H54 (cell line): Measurements from ENCODE around the gene TMX1.

ENCODE experiments used
- DNase-seq: peaks from one replicate; pipeline ENCODE4 v3.0.0; 2011; ENCODE audit warnings: low spot score, mixed read lengths; ENCODE audit not compliant: insufficient read length
- FAIRE-seq: peaks from 3 replicates; lab custom pipeline; 2011; peaks lifted over from hg19 to GRCh38; lab: Jason Lieb, UNC
- POLR2A ChIP-seq: IDR thresholded peaks from 2 replicates; pipeline ENCODE4 v1.6.1; 2011; ENCODE audit warnings: low read depth, mild to moderate bottlenecking, low read length

The TMX1 gene

DNA sequence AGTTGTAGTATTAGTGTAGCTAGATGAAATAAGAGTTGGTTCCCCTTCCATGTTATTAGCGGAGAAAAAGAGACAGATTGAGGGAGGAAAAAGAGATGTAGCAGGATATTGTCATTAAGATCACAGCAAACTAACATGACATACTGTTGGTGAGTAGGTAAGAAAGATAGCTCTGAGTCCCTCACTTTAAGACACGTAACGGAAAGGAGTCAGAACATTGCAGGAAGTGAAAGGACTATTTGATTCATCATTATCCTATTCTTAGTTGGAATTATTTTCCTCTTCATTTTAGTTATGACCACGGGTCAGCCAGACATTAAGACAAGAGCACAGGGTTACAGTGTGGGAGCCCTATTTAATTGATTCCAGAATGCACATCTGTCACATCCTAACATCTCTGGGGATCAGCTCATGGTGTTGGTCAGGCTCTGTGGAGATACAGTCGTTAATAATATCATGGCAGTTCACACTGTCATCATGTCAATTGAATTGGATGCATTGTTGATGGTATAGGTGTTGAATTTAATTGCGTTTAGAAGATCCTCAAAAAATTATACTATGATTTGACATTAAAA lies 55.0 kb downstream of the TMX1 start:
- FAIRE-seq (no peak), DNase-seq (no peak)
- no peak for TF ChIP-seq POLR2A

DNA sequence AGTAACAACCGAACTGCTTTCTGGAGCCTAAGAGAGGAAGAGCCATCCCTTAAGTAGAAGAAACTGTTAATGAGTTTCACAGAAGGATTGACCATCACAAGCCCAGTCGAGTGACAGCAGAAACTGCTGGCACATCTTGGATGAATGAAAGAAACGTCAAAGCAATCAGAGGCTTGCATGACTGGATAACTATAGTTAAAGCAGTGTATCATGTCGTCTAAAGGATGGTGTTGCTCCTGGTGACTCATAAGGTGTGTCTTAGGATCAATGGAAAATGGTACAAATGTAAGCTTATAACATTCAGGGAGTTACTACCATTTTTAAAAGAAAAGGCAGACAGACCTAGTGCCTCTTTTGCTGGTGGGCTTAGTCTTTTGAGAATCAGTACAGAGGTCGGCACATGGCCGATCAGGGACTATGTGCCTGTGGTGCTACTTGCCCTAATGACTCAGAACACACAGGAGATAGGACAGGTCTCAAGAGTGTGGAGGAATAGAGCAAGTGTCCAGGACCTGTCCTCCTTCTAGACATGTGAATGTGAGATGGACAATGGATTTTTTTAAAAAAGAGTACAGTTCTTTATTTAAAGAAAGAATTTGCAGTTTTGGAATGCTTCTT lies 55.7 kb downstream of the TMX1 start:
- DNase-seq (no peak), FAIRE-seq (no peak)
- TF ChIP-seq POLR2A, result no peak

DNA sequence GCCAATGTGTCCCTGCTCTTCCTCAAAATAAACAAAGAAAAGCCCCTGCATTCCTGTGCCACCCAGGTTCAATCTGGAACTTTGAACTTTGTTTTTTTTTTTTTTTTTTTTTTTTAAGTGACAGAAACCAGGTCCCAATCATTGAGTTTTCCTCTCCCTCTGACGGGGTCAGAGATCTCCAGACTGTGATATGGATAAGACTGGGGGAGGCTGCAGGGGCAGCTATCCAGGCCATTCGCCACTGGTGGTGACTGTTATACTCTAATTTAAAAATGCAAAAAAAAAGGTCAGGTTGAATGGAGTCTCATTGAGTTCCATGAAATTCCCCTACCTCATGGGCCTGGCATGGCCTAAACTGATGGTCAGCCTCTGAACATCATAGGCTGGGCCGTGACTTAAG lies 57.0 kb downstream of the TMX1 start:
- DNase-seq (no peak), FAIRE-seq (no peak)
- TF ChIP-seq POLR2A, result no peak

DNA sequence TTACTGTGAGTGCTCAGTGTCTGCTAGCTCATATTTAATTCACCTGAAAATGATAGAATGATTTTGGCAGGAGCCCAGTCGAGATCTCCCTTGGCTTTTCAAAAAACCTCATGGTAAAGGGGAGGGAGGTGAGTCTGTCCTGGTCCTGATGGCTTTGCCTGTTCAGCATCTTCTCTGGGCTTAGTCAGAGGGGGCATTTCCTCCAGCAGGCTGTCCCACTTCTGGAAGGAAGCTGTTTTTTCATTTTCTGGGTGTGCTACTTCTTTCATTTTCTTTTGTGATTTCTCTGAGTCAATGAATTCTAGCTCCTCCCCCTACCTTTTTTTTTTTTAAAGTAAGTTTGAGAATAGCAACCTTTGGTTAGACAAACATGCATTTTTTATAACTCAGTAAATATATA lies 58.8 kb downstream of the TMX1 start:
- no peak for DNase-seq
- no peak for TF ChIP-seq POLR2A
- no peak for FAIRE-seq

- FAIRE-seq (no peak), DNase-seq (no peak)
- no peak for TF ChIP-seq POLR2A
Observed at GRCh38 chr14:51302295-51303030, 62.4 kb downstream of the TMX1 start.

DNA sequence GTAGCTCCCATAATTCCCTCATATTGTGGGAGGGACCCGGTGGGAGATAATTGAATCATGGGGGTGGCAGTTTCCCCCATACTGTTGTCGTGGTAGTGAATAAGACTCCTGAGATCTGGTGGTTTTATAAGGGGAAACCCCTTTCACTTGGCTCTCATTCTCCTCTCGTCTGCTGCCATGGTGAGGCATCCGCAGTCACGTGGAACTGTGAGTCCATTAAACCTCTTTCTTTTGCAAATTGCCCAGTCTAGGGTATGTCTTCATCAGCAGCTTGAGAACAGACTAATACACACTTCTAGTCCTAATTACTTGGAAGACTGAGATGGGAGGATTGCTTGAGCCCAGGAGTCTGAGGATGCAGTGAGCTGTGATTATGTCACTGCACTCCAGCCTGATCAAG lies 64.4 kb downstream of the TMX1 start:
- FAIRE-seq (peak; percentile 27), DNase-seq (no peak)
- no peak for TF ChIP-seq POLR2A

- FAIRE-seq (peak; percentile 94), DNase-seq (peak; percentile 42)
- TF ChIP-seq POLR2A, result no peak
Observed at GRCh38 chr14:51304941-51305340, 64.9 kb downstream of the TMX1 start.

DNA sequence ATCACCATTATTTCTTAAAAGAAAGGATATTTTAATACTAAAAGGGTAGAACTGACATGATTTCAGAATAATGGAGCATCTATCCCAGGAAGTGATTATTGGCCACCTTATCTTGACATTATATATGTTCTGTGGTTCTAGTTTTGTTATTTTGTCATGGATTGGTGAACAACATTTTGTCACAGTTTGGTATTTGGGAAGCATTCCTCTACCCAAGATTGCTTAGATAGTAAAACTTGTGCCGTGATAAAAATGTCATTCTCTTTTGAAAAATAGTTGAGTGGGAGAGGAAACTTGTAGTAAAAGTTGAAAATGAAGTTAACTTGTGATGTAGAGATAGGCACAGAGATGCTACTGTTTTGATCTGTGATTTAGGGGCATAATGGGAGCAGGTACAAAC lies 65.7 kb downstream of the TMX1 start:
- FAIRE-seq (no peak), DNase-seq (no peak)
- TF ChIP-seq POLR2A, result no peak
